ENCODE results near the gene SAPCD2. TPM values are rescaled to one million over a fixed set of nuclear protein-coding genes. Genes with fewer than 3 reads are reported as not detected.
A peak's percentile ranks its signal among the peaks of the same experiment; 100 is the strongest.

SAPCD2 gene
- total RNA-seq, 1 experiment from 2014 or later, result 41.1 TPM

- no peak for TF ChIP-seq CTCF (IDR thresholded peaks at IDR 0.05; ENCODE audit: unreplicated experiment)
- Mint-ChIP-seq H3K4me3 (ENCODE audit: low read depth, unreplicated experiment) (no peak overlapping the region), H3K27ac (ENCODE audit: unreplicated experiment) (no peak overlapping the region), H3K36me3 (ENCODE audit: insufficient read depth, unreplicated experiment) (peaks cover 14% of the 10 kb centered on the region), H3K27me3 (ENCODE audit: unreplicated experiment) (no peaks in the 10 kb centered on the region), H3K9me3 (ENCODE audit: low read depth, unreplicated experiment) (no peaks in the 10 kb centered on the region), H3K4me1 (ENCODE audit: low read depth, unreplicated experiment) (peaks cover 8% of the 10 kb centered on the region)
- CTCF ChIA-PET, result no interaction called here
- no peak for DNase-seq
- no TSS peak for BruUV-seq (replicated peaks)
- intact Hi-C loops (cut with micrococcal nuclease; ENCODE audit: unreplicated experiment), result no loop called here
These were observed 19.8 kb downstream of the SAPCD2 start for GRCh38 chr9:137050570-137050969.

DNA sequence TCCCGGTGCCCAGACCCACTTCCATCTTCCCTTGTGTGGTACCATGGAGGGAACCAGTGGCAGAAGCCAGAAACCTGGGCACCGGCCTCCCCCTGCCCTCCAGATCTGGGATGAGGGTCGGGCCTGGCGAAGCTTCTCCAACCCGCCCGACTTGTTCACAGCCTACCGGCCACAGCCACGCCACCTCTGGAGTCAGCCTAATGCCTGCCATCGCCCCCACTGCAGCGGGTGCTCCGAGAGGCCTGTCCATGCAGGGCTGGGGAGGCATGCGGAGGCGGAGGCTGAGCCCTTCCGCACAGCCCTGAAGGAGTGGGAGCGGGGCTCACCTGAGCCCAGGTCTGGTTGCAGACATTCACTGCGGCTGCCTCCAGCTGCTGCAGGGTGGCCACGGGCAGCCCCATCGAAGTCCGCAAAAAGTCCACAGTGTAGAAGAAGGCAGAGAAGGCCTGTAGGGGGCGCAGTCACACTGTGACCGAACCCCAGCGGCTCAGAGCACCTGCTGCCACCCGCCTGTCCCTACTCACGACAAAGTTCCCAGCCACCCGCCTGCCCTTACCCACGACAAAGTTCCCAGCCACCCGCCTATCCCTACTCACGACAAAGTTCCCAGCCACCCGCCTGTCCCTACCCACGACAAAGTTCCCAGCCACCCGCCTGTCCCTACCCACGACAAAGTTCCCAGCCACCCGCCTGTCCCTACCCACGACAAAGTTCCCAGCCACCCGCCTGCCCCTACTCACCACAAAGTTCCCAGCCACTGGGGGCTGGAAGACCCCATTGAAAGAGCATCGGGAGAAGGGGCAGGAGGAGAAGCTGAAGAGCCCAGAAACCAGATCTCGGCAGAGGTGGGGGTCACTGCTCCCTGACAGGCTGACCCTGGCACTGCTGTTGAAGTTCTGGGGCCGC, 20.6 kb downstream of the SAPCD2 start:
- no peaks in the 10 kb centered on the region for H3K9me3 Mint-ChIP-seq (ENCODE audit: low read depth, unreplicated experiment)
- CTCF ChIA-PET, result no interaction called here
- intact Hi-C loops (cut with micrococcal nuclease; ENCODE audit: unreplicated experiment), result no loop called here
- no TSS peak for BruUV-seq (replicated peaks)
- no peak overlapping the region for H3K4me3 Mint-ChIP-seq (ENCODE audit: low read depth, unreplicated experiment)
- H3K4me1 Mint-ChIP-seq (ENCODE audit: low read depth, unreplicated experiment), result peaks cover 7% of the 10 kb centered on the region
- TF ChIP-seq CTCF (IDR thresholded peaks at IDR 0.05; ENCODE audit: unreplicated experiment), result no peak
- H3K36me3 Mint-ChIP-seq (ENCODE audit: insufficient read depth, unreplicated experiment), result peaks cover 20% of the 10 kb centered on the region
- H3K27me3 Mint-ChIP-seq (ENCODE audit: unreplicated experiment), result no peaks in the 10 kb centered on the region
- no peak for DNase-seq
- no peak overlapping the region for H3K27ac Mint-ChIP-seq (ENCODE audit: unreplicated experiment)

DNA sequence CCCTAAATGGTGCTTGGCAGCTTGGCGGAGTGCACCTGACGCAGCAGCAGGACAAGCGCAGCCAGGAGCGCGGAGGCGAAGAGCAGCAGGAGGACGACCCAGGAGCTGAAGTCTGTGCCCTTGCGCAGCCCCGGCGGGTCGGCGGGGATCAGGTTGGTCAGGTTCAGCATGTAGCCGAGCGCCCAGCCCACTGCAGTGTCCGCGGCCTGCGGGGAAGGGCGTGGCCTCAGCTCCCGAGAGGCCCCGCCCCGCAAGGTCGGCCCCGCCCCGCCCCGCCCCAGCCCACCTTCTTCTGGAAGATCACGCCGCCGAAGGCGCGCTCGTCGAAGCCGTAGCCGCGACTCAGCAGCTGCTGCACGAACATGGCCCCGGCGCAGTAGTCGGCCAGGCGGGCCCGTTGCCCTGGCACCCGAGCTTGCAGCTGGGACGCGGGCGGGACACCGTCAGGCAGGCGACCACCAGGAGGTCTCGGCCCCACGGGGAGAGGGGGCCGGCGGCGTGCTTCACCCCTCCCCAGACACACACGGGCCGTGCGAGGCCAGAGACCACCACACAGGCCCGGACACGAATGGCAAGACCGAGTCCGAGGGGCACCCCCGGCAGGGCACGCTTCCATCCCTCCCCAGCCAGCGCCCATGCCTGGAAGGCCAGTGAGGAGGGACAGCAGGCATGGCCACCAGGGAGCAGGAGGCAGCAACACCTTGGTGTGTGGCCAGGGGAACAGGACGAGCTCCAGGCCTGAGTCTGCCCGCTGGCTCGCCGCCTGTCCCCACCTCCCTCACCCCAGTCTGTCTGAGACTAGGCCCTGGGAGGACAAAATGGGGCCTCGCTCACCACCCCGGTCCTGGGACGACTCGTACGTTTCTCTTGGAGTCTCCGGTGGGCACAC, 21.5 kb downstream of the SAPCD2 start:
- intact Hi-C loops (cut with micrococcal nuclease; ENCODE audit: unreplicated experiment), result no loop called here
- Mint-ChIP-seq H3K4me3 (ENCODE audit: low read depth, unreplicated experiment) (no peak overlapping the region), H3K9me3 (ENCODE audit: low read depth, unreplicated experiment) (no peaks in the 10 kb centered on the region), H3K27me3 (ENCODE audit: unreplicated experiment) (no peaks in the 10 kb centered on the region), H3K27ac (ENCODE audit: unreplicated experiment) (no peak overlapping the region), H3K4me1 (ENCODE audit: low read depth, unreplicated experiment) (no peaks in the 10 kb centered on the region), H3K36me3 (ENCODE audit: insufficient read depth, unreplicated experiment) (peaks cover 18% of the 10 kb centered on the region)
- no peak for TF ChIP-seq CTCF (IDR thresholded peaks at IDR 0.05; ENCODE audit: unreplicated experiment)
- no peak for DNase-seq
- no TSS peak for BruUV-seq (replicated peaks)
- CTCF ChIA-PET, result no interaction called here

DNA sequence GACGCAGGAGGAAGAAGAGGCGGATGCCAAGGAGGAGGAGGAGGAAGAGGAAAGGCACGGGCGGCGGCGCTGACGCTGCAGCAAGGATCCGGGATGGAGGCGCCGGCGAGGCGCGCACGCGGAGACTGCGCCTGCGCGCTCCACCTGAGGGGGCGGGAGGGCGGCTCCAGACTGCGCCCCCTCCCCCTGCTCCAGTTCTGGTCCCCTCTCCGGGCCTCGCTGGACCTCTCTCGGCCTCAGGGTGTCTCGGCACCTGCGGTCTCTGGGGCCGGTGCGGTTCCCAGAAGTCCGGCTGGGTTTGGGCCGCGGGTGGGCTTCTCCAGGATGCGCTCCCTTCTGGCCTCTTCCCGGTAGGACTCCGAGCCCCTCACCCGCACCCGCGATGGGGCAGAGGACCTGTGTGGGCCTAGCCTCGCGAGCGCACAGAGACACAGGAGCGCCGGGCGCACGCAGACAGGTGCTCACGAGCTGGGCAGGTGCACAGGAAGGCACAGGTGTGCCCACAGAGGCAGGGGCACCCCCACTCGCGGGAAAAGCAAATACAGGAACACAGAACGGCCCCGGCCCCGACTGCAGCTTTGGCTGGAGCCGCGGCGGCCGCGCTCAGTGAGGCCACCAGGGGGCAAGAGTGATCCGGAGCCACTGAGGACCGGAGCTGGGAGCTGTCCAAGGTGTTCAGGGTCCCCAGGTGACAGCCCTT, 24.1 kb downstream of the SAPCD2 start, which contains the start of gene NPDC1:
Gene NPDC1, minus strand, starts transcription at position 90 of the 700 bp plus-strand sequence. CDS start 188 bp downstream, outside the sequence.
- CTCF ChIA-PET, result interaction anchor here (0.6 to 1.9 kb wide), 12 partner anchors 8 to 120 kb away, joined by 3 to 27 read pairs (median 5); partner anchors contain the start of gene MAN1B1

More for the DNA sequence above, 24.1 kb downstream of the SAPCD2 start, which contains the start of gene NPDC1:
- intact Hi-C loops (cut with micrococcal nuclease; ENCODE audit: unreplicated experiment), result no loop called here
- BruUV-seq (replicated peaks), result no TSS peak
- peak within 1 kb of the TSS; percentile 73 for H3K4me3 Mint-ChIP-seq (ENCODE audit: low read depth, unreplicated experiment)
- peaks cover 24% of the 10 kb centered on the region for H3K36me3 Mint-ChIP-seq (ENCODE audit: insufficient read depth, unreplicated experiment)
- H3K27me3 Mint-ChIP-seq (ENCODE audit: unreplicated experiment), result no peaks in the 10 kb centered on the region
- no peaks in the 10 kb centered on the region for H3K9me3 Mint-ChIP-seq (ENCODE audit: low read depth, unreplicated experiment)
- no peaks in the 10 kb centered on the region for H3K4me1 Mint-ChIP-seq (ENCODE audit: low read depth, unreplicated experiment)
- no peak within 1 kb of the TSS for H3K27ac Mint-ChIP-seq (ENCODE audit: unreplicated experiment)
- peak; percentile 73 for TF ChIP-seq CTCF (IDR thresholded peaks at IDR 0.05; ENCODE audit: unreplicated experiment)
- peak; percentile 88 for DNase-seq
